A673 (cell line): Measurements from ENCODE around the gene DDX54.

Experiments used
- EZH2 ChIP-seq: fragments of 200-600 bp; sonication (generic); IDR thresholded peaks from 2 replicates; pipeline ENCODE4 v1.6.1; 2017; ENCODE audit warnings: borderline replicate concordance, low read depth, mild to moderate bottlenecking, mixed read lengths, antibody characterized with exemption, low read length; ENCODE audit not compliant: poor library complexity, severe bottlenecking
- TF ChIP-seq, protein P1 (sequence below): fragments of 300-800, 200-600 bp; sonication (generic); conservative IDR thresholded peaks from 2 replicates; pipeline ENCODE4 v1.5.1; 2017; ENCODE audit warnings: low read depth, mild to moderate bottlenecking, antibody characterized with exemption, low read length, moderate library complexity, mixed read lengths

DNA sequence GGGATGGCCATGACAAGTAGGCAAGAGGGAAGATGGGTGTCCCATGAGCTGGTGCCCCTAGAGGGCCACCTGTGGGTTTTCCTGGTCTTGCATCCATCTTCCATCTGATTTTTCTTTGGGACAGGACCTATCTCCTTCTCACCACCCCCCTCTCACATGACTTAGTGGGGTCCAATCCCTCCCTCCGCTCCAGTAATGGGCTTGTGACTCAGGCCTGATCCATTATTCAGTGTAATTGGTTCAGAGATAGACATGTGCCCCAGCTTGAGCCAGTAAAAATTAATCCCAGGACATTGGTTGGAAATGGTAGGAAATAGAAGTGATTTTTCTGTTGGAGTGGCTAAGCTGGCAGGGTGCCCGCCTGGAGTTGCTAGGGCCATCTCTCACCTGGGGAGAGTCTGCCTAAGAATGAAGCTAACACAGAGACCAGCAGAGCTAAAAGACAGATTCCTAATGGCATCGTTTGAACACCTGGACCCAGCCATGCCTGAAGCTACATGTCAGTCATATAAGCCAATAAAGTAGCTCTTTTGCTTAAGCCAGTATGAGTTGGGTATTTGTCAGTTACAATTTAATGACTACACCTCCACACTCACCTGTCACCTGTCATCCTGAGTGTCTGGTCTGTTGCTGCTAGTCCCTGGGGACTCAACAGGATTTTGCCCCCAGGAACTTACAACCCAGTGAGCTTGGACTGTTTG is 64.5 kb downstream of the DDX54 start:
- TF ChIP-seq, protein P1, sequence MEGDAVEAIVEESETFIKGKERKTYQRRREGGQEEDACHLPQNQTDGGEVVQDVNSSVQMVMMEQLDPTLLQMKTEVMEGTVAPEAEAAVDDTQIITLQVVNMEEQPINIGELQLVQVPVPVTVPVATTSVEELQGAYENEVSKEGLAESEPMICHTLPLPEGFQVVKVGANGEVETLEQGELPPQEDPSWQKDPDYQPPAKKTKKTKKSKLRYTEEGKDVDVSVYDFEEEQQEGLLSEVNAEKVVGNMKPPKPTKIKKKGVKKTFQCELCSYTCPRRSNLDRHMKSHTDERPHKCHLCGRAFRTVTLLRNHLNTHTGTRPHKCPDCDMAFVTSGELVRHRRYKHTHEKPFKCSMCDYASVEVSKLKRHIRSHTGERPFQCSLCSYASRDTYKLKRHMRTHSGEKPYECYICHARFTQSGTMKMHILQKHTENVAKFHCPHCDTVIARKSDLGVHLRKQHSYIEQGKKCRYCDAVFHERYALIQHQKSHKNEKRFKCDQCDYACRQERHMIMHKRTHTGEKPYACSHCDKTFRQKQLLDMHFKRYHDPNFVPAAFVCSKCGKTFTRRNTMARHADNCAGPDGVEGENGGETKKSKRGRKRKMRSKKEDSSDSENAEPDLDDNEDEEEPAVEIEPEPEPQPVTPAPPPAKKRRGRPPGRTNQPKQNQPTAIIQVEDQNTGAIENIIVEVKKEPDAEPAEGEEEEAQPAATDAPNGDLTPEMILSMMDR, result no peak
- no peak for TF ChIP-seq EZH2
